ENCODE data around the gene PLA2G4F. TPM values are rescaled to one million over a fixed set of nuclear protein-coding genes. Genes with fewer than 3 reads are reported as not detected.

PLA2G4F gene
- total RNA-seq, 6 donors from 2014 or later: 57.8 to 162 (median 99.8) TPM

DNA sequence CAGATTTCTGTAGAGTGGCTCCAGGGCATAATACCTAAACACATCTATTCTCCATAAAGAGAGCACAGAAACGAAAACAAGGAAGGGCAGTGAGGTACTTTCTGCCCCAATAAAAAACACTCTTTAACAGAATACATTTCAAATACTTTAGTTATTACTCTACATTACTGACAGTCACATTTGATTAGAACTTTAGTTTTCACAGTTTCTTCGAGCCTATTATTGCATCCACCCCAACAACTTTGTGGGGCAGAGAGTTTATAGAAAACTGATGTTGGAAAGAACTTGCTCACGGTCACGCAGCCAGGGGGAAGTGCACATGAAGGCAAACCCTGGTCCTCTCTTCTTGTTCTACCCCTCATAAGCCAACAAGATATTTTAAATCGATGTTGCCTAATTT is 42.7 kb upstream of the PLA2G4F start:
- peaks cover 0 to 32% (median 12%) of the 10 kb centered on the region in 4 donors for H3K36me3 ChIP-seq
- H3K4me1 ChIP-seq: peaks cover 0 to 3% (median 0%) of the 10 kb centered on the region in 4 donors
- no peak overlapping the region for H3K27ac ChIP-seq
- DNase-seq (no peak), ATAC-seq (ENCODE audit: low FRiP score in 2 of 2) (no peak)
- WGBS, 2 donors: 82 to 92% methylated on average over 5 of the region's 5 CpGs
- H3K4me3 ChIP-seq: no peak overlapping the region
- no peaks in the 10 kb centered on the region for H3K27me3 ChIP-seq
- no peaks in the 10 kb centered on the region for H3K9me3 ChIP-seq
- TF ChIP-seq, protein P1, sequence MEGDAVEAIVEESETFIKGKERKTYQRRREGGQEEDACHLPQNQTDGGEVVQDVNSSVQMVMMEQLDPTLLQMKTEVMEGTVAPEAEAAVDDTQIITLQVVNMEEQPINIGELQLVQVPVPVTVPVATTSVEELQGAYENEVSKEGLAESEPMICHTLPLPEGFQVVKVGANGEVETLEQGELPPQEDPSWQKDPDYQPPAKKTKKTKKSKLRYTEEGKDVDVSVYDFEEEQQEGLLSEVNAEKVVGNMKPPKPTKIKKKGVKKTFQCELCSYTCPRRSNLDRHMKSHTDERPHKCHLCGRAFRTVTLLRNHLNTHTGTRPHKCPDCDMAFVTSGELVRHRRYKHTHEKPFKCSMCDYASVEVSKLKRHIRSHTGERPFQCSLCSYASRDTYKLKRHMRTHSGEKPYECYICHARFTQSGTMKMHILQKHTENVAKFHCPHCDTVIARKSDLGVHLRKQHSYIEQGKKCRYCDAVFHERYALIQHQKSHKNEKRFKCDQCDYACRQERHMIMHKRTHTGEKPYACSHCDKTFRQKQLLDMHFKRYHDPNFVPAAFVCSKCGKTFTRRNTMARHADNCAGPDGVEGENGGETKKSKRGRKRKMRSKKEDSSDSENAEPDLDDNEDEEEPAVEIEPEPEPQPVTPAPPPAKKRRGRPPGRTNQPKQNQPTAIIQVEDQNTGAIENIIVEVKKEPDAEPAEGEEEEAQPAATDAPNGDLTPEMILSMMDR (IDR thresholded peaks at IDR 0.05): no peak
- no peak for TF ChIP-seq POLR2A (IDR thresholded peaks at IDR 0.05)
- no peak for TF ChIP-seq POLR2AphosphoS5 (IDR thresholded peaks at IDR 0.05)
- TF ChIP-seq EP300 (IDR thresholded peaks at IDR 0.05): no peak

DNA sequence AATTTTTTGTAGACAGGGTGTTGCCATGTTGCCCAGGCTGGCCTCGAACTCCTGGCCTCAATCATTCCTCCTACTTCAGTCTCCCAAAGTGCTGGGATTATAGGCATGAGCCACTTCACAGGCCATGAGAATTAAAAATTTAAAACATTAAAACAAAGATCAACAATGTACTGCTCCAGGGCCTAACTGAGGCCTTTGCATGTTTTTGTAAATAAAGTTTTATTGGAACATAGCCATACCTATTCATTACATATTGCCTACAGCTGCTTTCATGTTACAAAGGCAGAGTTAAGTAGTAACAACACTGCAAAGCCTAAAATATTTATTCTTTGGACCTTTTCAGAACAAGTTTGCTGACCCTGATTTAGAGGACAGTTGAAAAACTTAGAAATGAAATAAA is 42.1 kb upstream of the PLA2G4F start:
- no peak for ATAC-seq (ENCODE audit: low FRiP score in 2 of 2)
- Histone ChIP-seq H3K36me3 (peaks cover 0 to 32% (median 12%) of the 10 kb centered on the region in 4 donors), H3K27ac (no peak overlapping the region), H3K27me3 (no peaks in the 10 kb centered on the region), H3K9me3 (no peaks in the 10 kb centered on the region), H3K4me3 (no peak overlapping the region), H3K4me1 (no peaks in the 10 kb centered on the region)
- TF ChIP-seq, protein P1 (IDR thresholded peaks at IDR 0.05): no peak
- TF ChIP-seq POLR2A (IDR thresholded peaks at IDR 0.05) (no peak), POLR2AphosphoS5 (IDR thresholded peaks at IDR 0.05) (no peak), EP300 (IDR thresholded peaks at IDR 0.05) (no peak)
- no peak for DNase-seq
- WGBS, 2 donors: 100% methylated on average over 1 of the region's 1 CpG

DNA sequence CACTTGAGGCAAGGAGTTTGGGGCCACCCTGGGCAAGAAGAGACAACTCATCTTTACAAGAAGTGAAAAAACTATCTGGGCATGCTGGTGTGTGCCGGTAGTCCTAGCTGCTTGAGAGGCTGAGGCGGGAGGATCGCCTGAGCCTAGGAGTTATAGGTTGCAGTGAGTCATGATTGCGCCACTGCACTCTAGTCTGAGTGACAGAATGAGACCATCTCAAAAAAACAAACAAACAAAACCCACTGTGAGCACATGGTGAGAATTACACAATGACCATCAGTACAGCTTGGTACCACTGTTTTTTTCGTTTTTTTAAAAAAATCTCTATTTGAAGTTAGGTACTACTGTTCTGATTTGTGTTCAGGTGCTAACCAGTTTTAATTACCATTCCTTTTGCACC is 38.1 kb upstream of the PLA2G4F start:
- H3K36me3 ChIP-seq: peaks cover 3 to 58% (median 26%) of the 10 kb centered on the region in 4 donors
- 81 to 89% methylated on average over 5 of the region's 5 CpGs for WGBS, 2 donors
- ATAC-seq (ENCODE audit: low FRiP score in 2 of 2) (no peak), DNase-seq (peak in 1 of 2 donors; percentile 87)
- no peaks in the 10 kb centered on the region for H3K27me3 ChIP-seq
- H3K4me3 ChIP-seq: no peak overlapping the region
- no peaks in the 10 kb centered on the region for H3K4me1 ChIP-seq
- no peak overlapping the region for H3K27ac ChIP-seq
- TF ChIP-seq, protein P1 (IDR thresholded peaks at IDR 0.05): no peak
- TF ChIP-seq POLR2AphosphoS5 (IDR thresholded peaks at IDR 0.05): peak in 1 of 2 donors; percentile 37
- H3K9me3 ChIP-seq: no peaks in the 10 kb centered on the region

DNA sequence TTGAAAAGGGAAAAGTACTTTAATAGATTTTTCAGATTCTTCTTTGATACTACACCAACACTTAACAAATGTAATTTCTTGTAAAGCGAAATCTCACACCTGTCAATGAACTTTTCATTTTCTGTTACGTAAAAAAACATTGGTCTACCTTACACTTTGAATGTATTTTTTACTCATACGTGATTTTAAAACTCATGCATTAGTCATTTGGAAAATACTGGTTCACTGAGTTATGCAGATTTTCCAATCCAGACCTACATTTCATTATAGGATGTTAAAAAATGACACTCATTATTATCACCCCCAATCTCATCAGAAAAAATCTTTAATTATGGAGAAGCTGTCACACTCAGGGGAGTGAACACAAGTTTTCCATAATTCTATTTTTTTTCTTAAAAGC is 36.9 kb upstream of the PLA2G4F start:
- Histone ChIP-seq H3K9me3 (no peaks in the 10 kb centered on the region), H3K4me1 (no peaks in the 10 kb centered on the region), H3K27ac (no peak overlapping the region), H3K36me3 (peaks cover 9 to 59% (median 29%) of the 10 kb centered on the region in 4 donors), H3K27me3 (no peaks in the 10 kb centered on the region), H3K4me3 (no peak overlapping the region)
- ATAC-seq (ENCODE audit: low FRiP score in 2 of 2): no peak
- TF ChIP-seq, protein P1 (IDR thresholded peaks at IDR 0.05): no peak
- TF ChIP-seq POLR2AphosphoS5 (IDR thresholded peaks at IDR 0.05) (no peak), POLR2A (IDR thresholded peaks at IDR 0.05) (no peak), EP300 (IDR thresholded peaks at IDR 0.05) (no peak)
- WGBS, 2 donors: 91 to 94% methylated on average over 3 of the region's 3 CpGs
- no peak for DNase-seq

DNA sequence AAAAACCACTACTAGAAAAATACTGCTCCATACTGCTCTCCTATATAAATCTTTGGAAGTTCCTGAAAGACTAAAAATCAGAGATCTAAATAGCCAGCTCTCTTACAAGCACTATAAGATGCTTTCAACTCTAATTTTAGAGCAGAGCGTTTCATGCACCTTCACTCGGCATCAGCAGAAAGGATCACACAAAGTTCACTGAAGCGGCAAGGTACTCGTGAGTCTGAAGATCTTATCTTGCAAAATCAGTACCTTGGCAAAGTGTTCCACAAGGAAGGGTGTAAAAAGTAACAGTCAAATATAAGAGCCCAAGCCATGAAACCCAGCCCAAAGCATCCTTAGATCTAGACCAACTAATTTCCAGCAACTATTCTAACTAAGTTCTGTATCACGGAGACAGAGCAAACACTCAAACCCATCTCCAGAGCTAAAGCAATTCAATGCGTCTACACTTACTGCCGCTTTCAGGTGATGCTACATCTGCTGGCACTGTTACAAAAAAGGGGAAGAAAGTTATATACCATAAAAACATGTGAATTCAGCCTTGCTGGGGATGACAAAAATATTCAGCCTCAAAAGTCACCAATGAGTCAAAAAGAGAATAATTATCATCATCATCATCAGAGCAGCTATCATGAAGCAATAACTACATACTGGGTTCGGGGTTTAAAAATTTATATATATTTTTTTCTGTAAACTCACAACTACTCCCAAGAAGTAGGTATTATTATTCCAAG is 35.3 kb upstream of the PLA2G4F start:
- TF ChIP-seq, protein P1 (IDR thresholded peaks at IDR 0.05): no peak
- TF ChIP-seq EP300 (IDR thresholded peaks at IDR 0.05) (no peak), POLR2A (IDR thresholded peaks at IDR 0.05) (no peak)
- no peaks in the 10 kb centered on the region for H3K4me1 ChIP-seq
- 78 to 82% methylated on average over 8 of the region's 8 CpGs for WGBS, 2 donors
- no peaks in the 10 kb centered on the region for H3K27me3 ChIP-seq
- H3K9me3 ChIP-seq: no peaks in the 10 kb centered on the region
- no peak overlapping the region for H3K27ac ChIP-seq
- no peak for DNase-seq
- ATAC-seq (ENCODE audit: low FRiP score in 2 of 2): no peak
- peaks cover 25 to 62% (median 33%) of the 10 kb centered on the region in 4 donors for H3K36me3 ChIP-seq
- H3K4me3 ChIP-seq: no peak overlapping the region
